Kidney (tissue), 14 donors: Measurements from ENCODE around the gene ARHGAP26. TPM values are rescaled to one million over a fixed set of nuclear protein-coding genes. Genes with fewer than 3 reads are reported as not detected.

Source experiments
- DNase-seq, 5 donors: peaks; one replicate each; pipeline ENCODE4 v3.0.0-alpha.2; 2013 to 2020
- FAIRE-seq: peaks from 2 replicates; lab custom pipeline; 2012; peaks lifted over from hg19 to GRCh38; lab: Jason Lieb, UNC
- H3K27ac ChIP-seq, 2 donors: one replicate each; pipeline ENCODE4 v1.7.0; 2013; ENCODE audit warnings: low read depth in 2 of 2, low read length in 2 of 2, inconsistent platforms in 1 of 2
- H3K27me3 ChIP-seq: one replicate; pipeline ENCODE4 v1.7.1; 2013; ENCODE audit warnings: low read length, inconsistent platforms; ENCODE audit not compliant: control insufficient read depth, insufficient read depth
- H3K36me3 ChIP-seq, 3 donors: one replicate each; pipeline versions ENCODE4 v1.7.0 to v1.7.1; 2013; ENCODE audit warnings: low read length in 3 of 3, control low read depth in 1 of 3, inconsistent platforms in 1 of 3; ENCODE audit not compliant: insufficient read depth in 3 of 3, control insufficient read depth in 2 of 3
- H3K4me1 ChIP-seq, 3 donors: one replicate each; pipeline versions ENCODE4 v1.7.0 to v1.7.1; 2013; ENCODE audit warnings: low read length in 3 of 3, inconsistent platforms in 1 of 3, low read depth in 1 of 3; ENCODE audit not compliant: control insufficient read depth in 2 of 3, insufficient read depth in 2 of 3
- H3K4me3 ChIP-seq, 3 donors: one replicate each; pipeline versions ENCODE4 v1.7.0 to v1.8.1; 2013; ENCODE audit warnings: low read length in 3 of 3, control low read depth in 1 of 3, inconsistent platforms in 1 of 3
- H3K9ac ChIP-seq, 3 donors: one replicate each; pipeline versions ENCODE4 v1.7.0 to v1.7.1; 2013; ENCODE audit warnings: low read length in 3 of 3, control low read depth in 1 of 3, inconsistent platforms in 1 of 3
- H3K9me3 ChIP-seq, 3 donors: one replicate each; pipeline versions ENCODE4 v1.7.0 to v1.7.1; 2013; ENCODE audit warnings: low read length in 3 of 3, control low read depth in 1 of 3, inconsistent platforms in 1 of 3; ENCODE audit not compliant: control insufficient read depth in 2 of 3, insufficient read depth in 1 of 3
- intact Hi-C: fragments of 100-400 bp; cut with DNase I; formaldehyde crosslinking; loops from one replicate; pipeline ENCODE4 v1.11.1; 2022
- polyA plus RNA-seq: library from polyadenylated mRNA; stranded (reverse); fragments of 350-450 nt; fragmentation: Illumina TruSeq; extraction: RNeasy Lipid Tissue Mini Kit (QIAGEN cat#74804); gene quantifications from one replicate; pipeline ENCODE4 v1.2.3, GENCODE V29; 2014; ENCODE audit warnings: low read depth, low replicate concordance; ENCODE audit not compliant: insufficient read depth
- total RNA-seq: library from RNA; stranded (reverse); fragmentation: NEBNext Ultra II Directional; extraction: Animal tissue kit (Norgen Biotek cat#: 25700); gene quantifications from one replicate; pipeline ENCODE4 v1.2.1, GENCODE V29; 2021
- TF ChIP-seq, protein P1 (sequence below): IDR thresholded peaks from 3 replicates; pipeline ENCODE4 v1.5.1; 2012; ENCODE audit warnings: mild to moderate bottlenecking, moderate library complexity, borderline replicate concordance; ENCODE audit not compliant: insufficient read depth; ENCODE audit errors: extremely low read depth
- donor health status: control.
- donor health status: control.
- donor health status: control.
- donor health status: control.
- donor health status: control.
- donor health status: DM: yes; HTN: yes; CAD: no.
- donor health status: Normal renal cell carcinoma (clear cell type).

The ARHGAP26 gene
- total and polyA plus RNA-seq, 2 donors from 2014 or later: 2.5 to 85.7 TPM

DNA sequence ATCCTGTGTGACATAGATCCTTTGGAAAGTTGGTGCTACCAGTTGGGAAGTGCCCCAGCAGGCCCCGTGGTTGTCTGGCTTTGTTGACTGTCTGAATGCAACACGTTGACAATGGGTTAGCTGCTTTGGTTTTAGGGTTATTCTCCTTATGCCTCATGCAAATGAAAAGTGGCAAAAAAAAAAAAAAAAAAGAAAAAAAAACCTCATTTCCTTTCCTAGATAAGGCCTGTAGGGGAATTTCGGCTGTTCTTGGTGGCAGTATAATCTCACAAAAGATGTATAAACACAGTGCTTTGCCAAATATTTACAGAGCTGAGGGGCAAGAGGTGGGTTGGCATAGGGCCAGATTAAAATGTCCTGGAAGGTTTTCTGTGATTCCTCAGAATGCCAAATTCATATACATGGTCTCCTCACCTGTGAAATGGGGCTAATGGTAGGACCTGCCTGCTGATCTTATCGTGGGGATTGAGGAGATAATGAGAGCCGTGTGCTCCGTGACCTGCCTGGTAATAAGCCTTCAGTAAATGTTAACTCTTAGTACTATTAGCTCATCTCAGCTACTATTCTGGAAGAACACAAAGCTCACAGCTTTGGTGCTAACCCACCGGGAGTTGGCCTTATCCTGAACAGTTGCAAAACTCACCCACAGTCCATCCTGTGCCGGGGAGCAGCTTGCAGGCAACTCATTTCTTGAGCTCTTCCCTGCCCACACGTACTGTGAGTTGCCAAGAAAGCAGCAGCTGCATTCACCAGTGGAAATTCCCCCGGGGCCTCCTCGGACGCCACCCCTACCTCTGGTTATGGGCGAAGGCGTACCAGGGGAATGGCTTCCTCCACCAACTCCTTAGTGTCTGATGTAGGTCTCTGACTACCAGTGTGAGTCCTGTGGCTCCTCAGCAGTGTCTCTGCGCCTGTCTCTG, 413.0 kb downstream of the ARHGAP26 start:
- no peaks in the 10 kb centered on the region for H3K9me3 ChIP-seq
- TF ChIP-seq, protein P1, sequence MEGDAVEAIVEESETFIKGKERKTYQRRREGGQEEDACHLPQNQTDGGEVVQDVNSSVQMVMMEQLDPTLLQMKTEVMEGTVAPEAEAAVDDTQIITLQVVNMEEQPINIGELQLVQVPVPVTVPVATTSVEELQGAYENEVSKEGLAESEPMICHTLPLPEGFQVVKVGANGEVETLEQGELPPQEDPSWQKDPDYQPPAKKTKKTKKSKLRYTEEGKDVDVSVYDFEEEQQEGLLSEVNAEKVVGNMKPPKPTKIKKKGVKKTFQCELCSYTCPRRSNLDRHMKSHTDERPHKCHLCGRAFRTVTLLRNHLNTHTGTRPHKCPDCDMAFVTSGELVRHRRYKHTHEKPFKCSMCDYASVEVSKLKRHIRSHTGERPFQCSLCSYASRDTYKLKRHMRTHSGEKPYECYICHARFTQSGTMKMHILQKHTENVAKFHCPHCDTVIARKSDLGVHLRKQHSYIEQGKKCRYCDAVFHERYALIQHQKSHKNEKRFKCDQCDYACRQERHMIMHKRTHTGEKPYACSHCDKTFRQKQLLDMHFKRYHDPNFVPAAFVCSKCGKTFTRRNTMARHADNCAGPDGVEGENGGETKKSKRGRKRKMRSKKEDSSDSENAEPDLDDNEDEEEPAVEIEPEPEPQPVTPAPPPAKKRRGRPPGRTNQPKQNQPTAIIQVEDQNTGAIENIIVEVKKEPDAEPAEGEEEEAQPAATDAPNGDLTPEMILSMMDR: no peak
- H3K4me1 ChIP-seq: peaks cover 0 to 12% (median 6%) of the 10 kb centered on the region in 3 donors
- no peak overlapping the region for H3K27ac ChIP-seq
- no peaks in the 10 kb centered on the region for H3K27me3 ChIP-seq
- DNase-seq (no peak), FAIRE-seq (no peak)
- no peak overlapping the region for H3K9ac ChIP-seq
- intact Hi-C loops: no loop called here
- H3K4me3 ChIP-seq: no peak overlapping the region
- no peaks in the 10 kb centered on the region for H3K36me3 ChIP-seq

DNA sequence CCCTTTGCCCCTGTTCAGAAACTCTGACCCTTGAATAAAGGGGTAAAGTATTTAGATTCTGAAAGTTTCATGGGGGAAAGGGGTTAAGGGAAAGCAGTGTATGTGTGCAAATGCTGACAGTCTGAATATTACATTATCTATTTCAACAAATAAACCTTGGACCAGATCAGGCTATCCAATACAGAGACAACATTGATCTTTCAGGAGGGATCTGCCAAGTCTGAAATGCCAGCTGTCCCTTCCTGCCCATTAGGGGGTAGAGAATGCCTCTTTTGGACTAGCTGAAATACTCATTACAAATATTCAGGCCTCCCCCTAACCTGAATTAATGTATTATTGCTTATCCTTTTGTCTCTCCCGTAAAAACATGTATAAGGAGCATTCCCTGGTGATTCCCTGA, 413.8 kb downstream of the ARHGAP26 start:
- Histone ChIP-seq H3K27ac (no peak overlapping the region), H3K36me3 (no peaks in the 10 kb centered on the region), H3K9ac (no peak overlapping the region), H3K4me3 (no peak overlapping the region), H3K4me1 (peaks cover 0 to 12% (median 6%) of the 10 kb centered on the region in 3 donors), H3K9me3 (no peaks in the 10 kb centered on the region), H3K27me3 (no peaks in the 10 kb centered on the region)
- FAIRE-seq (no peak), DNase-seq (no peak)
- intact Hi-C loops: no loop called here
- TF ChIP-seq, protein P1: no peak

DNA sequence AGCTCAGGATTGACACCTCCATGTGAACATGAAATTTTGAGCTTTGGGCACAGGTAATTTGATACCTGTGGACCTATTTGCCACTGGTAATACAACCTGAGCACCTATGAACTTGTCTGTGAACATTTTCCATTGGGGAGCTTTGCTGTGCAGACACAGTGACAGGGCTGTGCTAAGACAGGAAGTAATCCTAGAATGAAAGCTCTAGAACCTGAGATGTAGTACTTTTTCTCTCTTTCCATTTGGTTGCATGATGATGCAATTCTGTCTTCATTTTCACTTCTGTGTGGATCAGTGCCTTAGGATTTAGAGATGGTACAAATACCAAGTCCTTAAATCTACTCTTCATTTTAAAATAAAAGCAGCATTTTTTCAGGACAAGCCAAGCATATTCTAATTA, 416.4 kb downstream of the ARHGAP26 start:
- no peaks in the 10 kb centered on the region for H3K36me3 ChIP-seq
- DNase-seq: no peak
- peaks cover 0 to 12% (median 3%) of the 10 kb centered on the region in 3 donors for H3K4me1 ChIP-seq
- no peaks in the 10 kb centered on the region for H3K27me3 ChIP-seq
- H3K9ac ChIP-seq: no peak overlapping the region
- no peak overlapping the region for H3K27ac ChIP-seq
- TF ChIP-seq, protein P1: no peak
- FAIRE-seq: no peak
- intact Hi-C loops: no loop called here
- no peak overlapping the region for H3K4me3 ChIP-seq
- peaks cover 0 to 4% (median 0%) of the 10 kb centered on the region in 3 donors for H3K9me3 ChIP-seq
